HEK293 (cell line): ENCODE results near the gene LRCH1.
A peak's percentile ranks its signal among the peaks of the same experiment; 100 is the strongest.

Experiments
- CTCF ChIA-PET: fragments of 350-600 bp; formaldehyde crosslinking; extraction: SDS; loops from one replicate; lab custom pipeline; 2021; ENCODE audit warnings: antibody characterized with exemption; lab: Yijun Ruan, JAX
- POLR2A ChIA-PET: fragments of 300-600 bp; formaldehyde crosslinking; extraction: SDS; loops from one replicate; lab custom pipeline; 2020; ENCODE audit warnings: antibody characterized with exemption, inconsistent platforms; lab: Yijun Ruan, JAX
- H3K27ac ChIP-seq: fragments of 200-500 bp; sonication (Bioruptor generic); 2 replicates; pipeline ENCODE4 v1.5.1; 2014; ENCODE audit warnings: low read depth, low read length, control low read depth, inconsistent platforms; ENCODE audit errors: extremely low read depth
- H3K36me3 ChIP-seq, 2 experiments: fragments of 200-500 bp in 1 of 2; sonication (Bioruptor generic) in 1 of 2; 1 replicate in 1 of 2; 2 replicates in 1 of 2; pipeline ENCODE4 v1.5.1; 2014 to 2017; ENCODE audit warnings: inconsistent platforms in 2 of 2, low read length in 2 of 2; ENCODE audit not compliant: control insufficient read depth in 2 of 2, insufficient read depth in 1 of 2
- H3K4me1 ChIP-seq: fragments of 200-500 bp; sonication (Bioruptor generic); 2 replicates; pipeline ENCODE4 v1.5.1; 2014; ENCODE audit warnings: mild to moderate bottlenecking, low read length, inconsistent platforms; ENCODE audit not compliant: control insufficient read depth, insufficient read depth
- H3K4me3 ChIP-seq: 2 replicates; pipeline ENCODE4 v1.5.1; 2011; ENCODE audit warnings: low read depth, mild to moderate bottlenecking, control low read depth, low read length, moderate library complexity
- H3K9me3 ChIP-seq: fragments of 200-500 bp; sonication (Bioruptor generic); 2 replicates; pipeline ENCODE4 v1.5.1; 2014; ENCODE audit warnings: low read depth, low read length, inconsistent platforms; ENCODE audit not compliant: control insufficient read depth, insufficient read depth
- KLF8 ChIP-seq: fragments of 450-650 bp; formaldehyde crosslinking; IDR thresholded peaks from 2 replicates; pipeline ENCODE4 v1.5.1; 2016; ENCODE audit warnings: missing biosample characterization, missing genetic modification characterization
- KLF9 ChIP-seq: fragments of 450-650 bp; formaldehyde crosslinking; IDR thresholded peaks from 2 replicates; pipeline ENCODE4 v1.5.1; 2016; ENCODE audit warnings: missing biosample characterization, missing genetic modification characterization, low read depth
- SP2 ChIP-seq: fragments of 450-650 bp; formaldehyde crosslinking; IDR thresholded peaks from 2 replicates; pipeline ENCODE4 v1.5.1; 2016; ENCODE audit warnings: missing biosample characterization, missing genetic modification characterization
- ZBTB8A ChIP-seq: fragments of 450-650 bp; formaldehyde crosslinking; IDR thresholded peaks from 2 replicates; pipeline ENCODE4 v1.5.1; 2016; ENCODE audit warnings: missing biosample characterization, missing genetic modification characterization
- ZFHX2 ChIP-seq: fragments of 450-650 bp; formaldehyde crosslinking; conservative IDR thresholded peaks from 2 replicates; pipeline ENCODE4 v1.5.1; 2016; ENCODE audit warnings: missing biosample characterization, missing genetic modification characterization
- ZFP69B ChIP-seq: fragments of 450-650 bp; formaldehyde crosslinking; IDR thresholded peaks from 2 replicates; pipeline ENCODE4 v1.5.1; 2016; ENCODE audit warnings: missing biosample characterization, missing genetic modification characterization
- ZIC2 ChIP-seq: fragments of 450-650 bp; formaldehyde crosslinking; IDR thresholded peaks from 2 replicates; pipeline ENCODE4 v1.5.1; 2016; ENCODE audit warnings: missing biosample characterization, missing genetic modification characterization
- ZNF175 ChIP-seq: fragments of 450-650 bp; formaldehyde crosslinking; IDR thresholded peaks from 2 replicates; pipeline ENCODE4 v1.5.1; 2016; ENCODE audit warnings: missing biosample characterization, missing genetic modification characterization
- ZNF266 ChIP-seq: fragments of 450-650 bp; formaldehyde crosslinking; IDR thresholded peaks from 2 replicates; pipeline ENCODE4 v1.5.1; 2016; ENCODE audit warnings: missing biosample characterization, missing genetic modification characterization, low read depth
- ZNF394 ChIP-seq: fragments of 450-650 bp; formaldehyde crosslinking; IDR thresholded peaks from 2 replicates; pipeline ENCODE4 v1.5.1; 2016; ENCODE audit warnings: missing biosample characterization, missing genetic modification characterization, mild to moderate bottlenecking, moderate library complexity, borderline replicate concordance
- ZNF426 ChIP-seq: fragments of 450-650 bp; formaldehyde crosslinking; IDR thresholded peaks from 2 replicates; pipeline ENCODE4 v1.5.1; 2017; ENCODE audit warnings: missing biosample characterization, missing genetic modification characterization, mild to moderate bottlenecking, inconsistent platforms, moderate library complexity
- ZNF501 ChIP-seq: fragments of 450-650 bp; formaldehyde crosslinking; IDR thresholded peaks from 2 replicates; pipeline ENCODE4 v1.5.1; 2016; ENCODE audit warnings: missing biosample characterization, missing genetic modification characterization
- ZNF510 ChIP-seq: fragments of 450-650 bp; formaldehyde crosslinking; IDR thresholded peaks from 2 replicates; pipeline ENCODE4 v1.5.1; 2018; ENCODE audit warnings: mild to moderate bottlenecking, missing genetic modification characterization, missing biosample characterization; ENCODE audit not compliant: insufficient replicate concordance
- ZNF560 ChIP-seq: fragments of 450-650 bp; formaldehyde crosslinking; IDR thresholded peaks from 2 replicates; pipeline ENCODE4 v1.5.1; 2017; ENCODE audit warnings: missing biosample characterization, missing genetic modification characterization, borderline replicate concordance
- TF ChIP-seq, protein P1 (sequence below): fragments of 450-650 bp; formaldehyde crosslinking; IDR thresholded peaks from 2 replicates; pipeline ENCODE4 v1.5.1; 2017; ENCODE audit warnings: missing biosample characterization, mild to moderate bottlenecking, missing genetic modification characterization, moderate library complexity
- TF ChIP-seq, protein P2 (sequence below): fragments of 450-650 bp; IDR thresholded peaks from 2 replicates; pipeline ENCODE4 v1.5.1; 2018; ENCODE audit warnings: missing biosample characterization, mild to moderate bottlenecking, missing genetic modification characterization
- TF ChIP-seq, protein P3 (sequence below): fragments of 450-650 bp; formaldehyde crosslinking; IDR thresholded peaks from 2 replicates; pipeline ENCODE4 v1.5.1; 2017; ENCODE audit warnings: missing biosample characterization, missing genetic modification characterization
- TF ChIP-seq, protein P4 (sequence below): fragments of 450-650 bp; formaldehyde crosslinking; IDR thresholded peaks from 2 replicates; pipeline ENCODE4 v1.5.1; 2016; ENCODE audit warnings: missing biosample characterization, missing genetic modification characterization
- TF ChIP-seq, protein P5 (sequence below): fragments of 450-650 bp; IDR thresholded peaks from 2 replicates; pipeline ENCODE4 v1.5.1; 2018; ENCODE audit warnings: missing biosample characterization, missing genetic modification characterization

The LRCH1 gene

DNA sequence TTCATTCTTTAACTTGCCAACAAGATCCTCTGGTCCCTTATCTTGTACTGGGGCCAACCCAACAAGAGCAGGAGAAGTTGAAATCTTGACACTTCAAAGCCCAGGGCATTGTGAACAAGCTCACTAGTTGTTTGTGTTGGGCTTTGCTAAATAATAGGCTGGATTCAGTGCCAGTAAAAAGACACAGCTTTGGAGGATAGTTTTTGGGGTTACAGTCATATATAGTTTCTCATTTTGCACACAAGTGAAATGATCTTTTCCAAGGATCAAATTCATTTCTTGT lies 30.3 kb upstream of the LRCH1 start:
- CTCF ChIA-PET = no interaction called here
- Histone ChIP-seq H3K36me3 (no peaks in the 10 kb centered on the region), H3K27ac (no peak overlapping the region), H3K4me3 (no peak overlapping the region), H3K9me3 (no peaks in the 10 kb centered on the region), H3K4me1 (no peaks in the 10 kb centered on the region)
- POLR2A ChIA-PET = no interaction called here
- TF ChIP-seq, protein P1, sequence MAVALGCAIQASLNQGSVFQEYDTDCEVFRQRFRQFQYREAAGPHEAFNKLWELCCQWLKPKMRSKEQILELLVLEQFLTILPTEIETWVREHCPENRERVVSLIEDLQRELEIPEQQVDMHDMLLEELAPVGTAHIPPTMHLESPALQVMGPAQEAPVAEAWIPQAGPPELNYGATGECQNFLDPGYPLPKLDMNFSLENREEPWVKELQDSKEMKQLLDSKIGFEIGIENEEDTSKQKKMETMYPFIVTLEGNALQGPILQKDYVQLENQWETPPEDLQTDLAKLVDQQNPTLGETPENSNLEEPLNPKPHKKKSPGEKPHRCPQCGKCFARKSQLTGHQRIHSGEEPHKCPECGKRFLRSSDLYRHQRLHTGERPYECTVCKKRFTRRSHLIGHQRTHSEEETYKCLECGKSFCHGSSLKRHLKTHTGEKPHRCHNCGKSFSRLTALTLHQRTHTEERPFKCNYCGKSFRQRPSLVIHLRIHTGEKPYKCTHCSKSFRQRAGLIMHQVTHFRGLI (tag by site-specific recombination) = peak; percentile 91
- TF ChIP-seq SP2 (tag by site-specific recombination) = no peak

DNA sequence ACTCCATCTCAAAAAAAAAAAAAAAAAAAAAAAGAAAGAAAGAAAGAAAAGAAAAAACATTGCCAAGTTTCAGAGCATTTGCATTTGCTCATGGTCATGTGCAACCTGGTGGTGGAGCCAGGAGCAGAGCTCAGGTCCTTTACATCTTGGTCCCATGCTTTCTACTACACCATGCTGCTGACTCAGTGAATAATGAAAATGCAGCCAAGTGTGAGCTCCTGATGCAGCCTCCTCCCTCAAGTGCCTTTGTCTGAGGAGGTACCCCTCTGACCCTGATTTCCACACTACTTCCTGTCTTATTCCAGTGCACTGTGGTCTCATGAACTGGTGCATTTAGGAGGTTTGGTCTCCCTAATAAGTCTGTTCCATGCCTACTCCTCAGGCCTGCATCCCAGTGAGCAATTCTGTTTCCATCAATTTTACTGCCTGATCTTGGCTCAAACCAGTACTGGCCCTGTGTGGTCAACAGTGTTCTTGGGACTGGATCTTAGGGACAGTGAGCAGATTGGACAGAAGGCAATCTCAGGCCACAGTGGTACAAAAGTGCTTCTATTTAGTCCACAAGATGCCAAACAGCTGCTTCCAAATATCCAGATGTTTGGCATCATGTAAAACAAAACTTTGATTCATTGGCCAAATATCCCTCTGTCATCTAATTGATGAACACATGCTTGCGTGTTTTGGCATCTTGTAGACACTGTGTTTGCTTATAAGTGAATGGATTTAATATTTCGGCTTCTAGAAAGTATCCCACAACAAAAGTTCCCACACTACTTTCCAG lies 28.8 kb upstream of the LRCH1 start:
- no peaks in the 10 kb centered on the region for H3K36me3 ChIP-seq
- TF ChIP-seq KLF8 (tag by site-specific recombination) = no peak
- no peak for TF ChIP-seq ZNF510 (tag by site-specific recombination)
- no peak for TF ChIP-seq ZNF266 (tag by site-specific recombination)
- TF ChIP-seq ZNF175 = no peak
- no peak for TF ChIP-seq ZNF426 (tag by site-specific recombination)
- no peak for TF ChIP-seq ZNF560 (tag by site-specific recombination)
- no peak for TF ChIP-seq ZBTB8A (tag by site-specific recombination)
- TF ChIP-seq, protein P2, sequence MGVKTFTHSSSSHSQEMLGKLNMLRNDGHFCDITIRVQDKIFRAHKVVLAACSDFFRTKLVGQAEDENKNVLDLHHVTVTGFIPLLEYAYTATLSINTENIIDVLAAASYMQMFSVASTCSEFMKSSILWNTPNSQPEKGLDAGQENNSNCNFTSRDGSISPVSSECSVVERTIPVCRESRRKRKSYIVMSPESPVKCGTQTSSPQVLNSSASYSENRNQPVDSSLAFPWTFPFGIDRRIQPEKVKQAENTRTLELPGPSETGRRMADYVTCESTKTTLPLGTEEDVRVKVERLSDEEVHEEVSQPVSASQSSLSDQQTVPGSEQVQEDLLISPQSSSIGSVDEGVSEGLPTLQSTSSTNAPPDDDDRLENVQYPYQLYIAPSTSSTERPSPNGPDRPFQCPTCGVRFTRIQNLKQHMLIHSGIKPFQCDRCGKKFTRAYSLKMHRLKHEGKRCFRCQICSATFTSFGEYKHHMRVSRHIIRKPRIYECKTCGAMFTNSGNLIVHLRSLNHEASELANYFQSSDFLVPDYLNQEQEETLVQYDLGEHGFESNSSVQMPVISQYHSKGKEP (tag by site-specific recombination) = no peak
- TF ChIP-seq, protein P3, sequence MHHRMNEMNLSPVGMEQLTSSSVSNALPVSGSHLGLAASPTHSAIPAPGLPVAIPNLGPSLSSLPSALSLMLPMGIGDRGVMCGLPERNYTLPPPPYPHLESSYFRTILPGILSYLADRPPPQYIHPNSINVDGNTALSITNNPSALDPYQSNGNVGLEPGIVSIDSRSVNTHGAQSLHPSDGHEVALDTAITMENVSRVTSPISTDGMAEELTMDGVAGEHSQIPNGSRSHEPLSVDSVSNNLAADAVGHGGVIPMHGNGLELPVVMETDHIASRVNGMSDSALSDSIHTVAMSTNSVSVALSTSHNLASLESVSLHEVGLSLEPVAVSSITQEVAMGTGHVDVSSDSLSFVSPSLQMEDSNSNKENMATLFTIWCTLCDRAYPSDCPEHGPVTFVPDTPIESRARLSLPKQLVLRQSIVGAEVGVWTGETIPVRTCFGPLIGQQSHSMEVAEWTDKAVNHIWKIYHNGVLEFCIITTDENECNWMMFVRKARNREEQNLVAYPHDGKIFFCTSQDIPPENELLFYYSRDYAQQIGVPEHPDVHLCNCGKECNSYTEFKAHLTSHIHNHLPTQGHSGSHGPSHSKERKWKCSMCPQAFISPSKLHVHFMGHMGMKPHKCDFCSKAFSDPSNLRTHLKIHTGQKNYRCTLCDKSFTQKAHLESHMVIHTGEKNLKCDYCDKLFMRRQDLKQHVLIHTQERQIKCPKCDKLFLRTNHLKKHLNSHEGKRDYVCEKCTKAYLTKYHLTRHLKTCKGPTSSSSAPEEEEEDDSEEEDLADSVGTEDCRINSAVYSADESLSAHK (tag by site-specific recombination) = no peak
- TF ChIP-seq KLF9 = no peak
- no peak for TF ChIP-seq ZIC2 (tag by site-specific recombination)
- no peak for TF ChIP-seq ZNF394 (tag by site-specific recombination)
- TF ChIP-seq, protein P4, sequence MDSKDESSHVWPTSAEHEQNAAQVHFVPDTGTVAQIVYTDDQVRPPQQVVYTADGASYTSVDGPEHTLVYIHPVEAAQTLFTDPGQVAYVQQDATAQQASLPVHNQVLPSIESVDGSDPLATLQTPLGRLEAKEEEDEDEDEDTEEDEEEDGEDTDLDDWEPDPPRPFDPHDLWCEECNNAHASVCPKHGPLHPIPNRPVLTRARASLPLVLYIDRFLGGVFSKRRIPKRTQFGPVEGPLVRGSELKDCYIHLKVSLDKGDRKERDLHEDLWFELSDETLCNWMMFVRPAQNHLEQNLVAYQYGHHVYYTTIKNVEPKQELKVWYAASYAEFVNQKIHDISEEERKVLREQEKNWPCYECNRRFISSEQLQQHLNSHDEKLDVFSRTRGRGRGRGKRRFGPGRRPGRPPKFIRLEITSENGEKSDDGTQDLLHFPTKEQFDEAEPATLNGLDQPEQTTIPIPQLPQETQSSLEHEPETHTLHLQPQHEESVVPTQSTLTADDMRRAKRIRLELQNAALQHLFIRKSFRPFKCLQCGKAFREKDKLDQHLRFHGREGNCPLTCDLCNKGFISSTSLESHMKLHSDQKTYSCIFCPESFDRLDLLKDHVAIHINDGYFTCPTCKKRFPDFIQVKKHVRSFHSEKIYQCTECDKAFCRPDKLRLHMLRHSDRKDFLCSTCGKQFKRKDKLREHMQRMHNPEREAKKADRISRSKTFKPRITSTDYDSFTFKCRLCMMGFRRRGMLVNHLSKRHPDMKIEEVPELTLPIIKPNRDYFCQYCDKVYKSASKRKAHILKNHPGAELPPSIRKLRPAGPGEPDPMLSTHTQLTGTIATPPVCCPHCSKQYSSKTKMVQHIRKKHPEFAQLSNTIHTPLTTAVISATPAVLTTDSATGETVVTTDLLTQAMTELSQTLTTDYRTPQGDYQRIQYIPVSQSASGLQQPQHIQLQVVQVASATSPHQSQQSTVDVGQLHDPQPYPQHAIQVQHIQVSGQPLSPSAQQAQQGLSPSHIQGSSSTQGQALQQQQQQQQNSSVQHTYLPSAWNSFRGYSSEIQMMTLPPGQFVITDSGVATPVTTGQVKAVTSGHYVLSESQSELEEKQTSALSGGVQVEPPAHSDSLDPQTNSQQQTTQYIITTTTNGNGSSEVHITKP (tag by site-specific recombination) = no peak
- TF ChIP-seq ZFHX2 = no peak
- TF ChIP-seq, protein P5, sequence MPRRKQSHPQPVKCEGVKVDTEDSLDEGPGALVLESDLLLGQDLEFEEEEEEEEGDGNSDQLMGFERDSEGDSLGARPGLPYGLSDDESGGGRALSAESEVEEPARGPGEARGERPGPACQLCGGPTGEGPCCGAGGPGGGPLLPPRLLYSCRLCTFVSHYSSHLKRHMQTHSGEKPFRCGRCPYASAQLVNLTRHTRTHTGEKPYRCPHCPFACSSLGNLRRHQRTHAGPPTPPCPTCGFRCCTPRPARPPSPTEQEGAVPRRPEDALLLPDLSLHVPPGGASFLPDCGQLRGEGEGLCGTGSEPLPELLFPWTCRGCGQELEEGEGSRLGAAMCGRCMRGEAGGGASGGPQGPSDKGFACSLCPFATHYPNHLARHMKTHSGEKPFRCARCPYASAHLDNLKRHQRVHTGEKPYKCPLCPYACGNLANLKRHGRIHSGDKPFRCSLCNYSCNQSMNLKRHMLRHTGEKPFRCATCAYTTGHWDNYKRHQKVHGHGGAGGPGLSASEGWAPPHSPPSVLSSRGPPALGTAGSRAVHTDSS = no peak
- no peak for TF ChIP-seq ZNF501
- TF ChIP-seq ZFP69B (tag by site-specific recombination) = no peak
- TF ChIP-seq, all 188 proteins: peak for 0
- H3K4me3 ChIP-seq = no peak overlapping the region
- ChIA-PET POLR2A (no interaction called here), CTCF (interaction anchor here (0.8 kb wide), 1 partner anchor 23 kb away, joined by 3 read pairs; no protein-coding TSS in a partner anchor)
- H3K4me1 ChIP-seq = no peaks in the 10 kb centered on the region
- H3K27ac ChIP-seq = no peak overlapping the region
- no peaks in the 10 kb centered on the region for H3K9me3 ChIP-seq
